Vagina (tissue), 2 donors: ENCODE data around the gene ADAP1. TPM values are rescaled to one million over a fixed set of nuclear protein-coding genes. Genes with fewer than 3 reads are reported as not detected.
A peak's percentile ranks its signal among the peaks of the same experiment; 100 is the strongest.

ENCODE experiments used
- DNase-seq, 2 donors: peaks; one replicate each; pipeline ENCODE4 v3.0.0-alpha.2; 2017; ENCODE audit errors: extremely low spot score in 2 of 2
- H3K27ac ChIP-seq: fragments of 200-600 bp; sonication (generic); one replicate; pipeline ENCODE4 v1.5.1; 2019
- H3K27me3 ChIP-seq: fragments of 200-600 bp; sonication (generic); one replicate; pipeline ENCODE4 v1.5.1; 2019
- H3K36me3 ChIP-seq, 2 donors: fragments of 200-600 bp; sonication (generic); one replicate each; pipeline ENCODE4 v1.5.1; 2017 to 2019
- H3K4me1 ChIP-seq: fragments of 200-600 bp; sonication (generic); one replicate; pipeline ENCODE4 v1.5.1; 2019
- H3K4me3 ChIP-seq, 2 donors: fragments of 200-600 bp; sonication (generic); 1 replicate in 1 of 2; 2 replicates in 1 of 2; pipeline ENCODE4 v1.5.1; 2016 to 2019
- H3K9me3 ChIP-seq: fragments of 200-600 bp; sonication (generic); one replicate; pipeline ENCODE4 v1.5.1; 2019
- POLR2A ChIP-seq, 2 donors: fragments of 450-650 bp; IDR thresholded peaks; one replicate each; pipeline ENCODE4 v1.6.1; 2017; ENCODE audit warnings: antibody characterized with exemption in 2 of 2, mild to moderate bottlenecking in 2 of 2, moderate library complexity in 2 of 2
- POLR2AphosphoS5 ChIP-seq, 2 donors: sonication (generic); formaldehyde crosslinking; IDR thresholded peaks; one replicate each; pipeline ENCODE4 v1.9.0; 2017; ENCODE audit warnings: antibody characterized with exemption in 2 of 2, mild to moderate bottlenecking in 2 of 2, low read depth in 1 of 2; ENCODE audit not compliant: insufficient read depth in 1 of 2
- intact Hi-C: fragments of 100-400 bp; cut with DNase I; formaldehyde crosslinking; loops from one replicate; pipeline ENCODE4 v1.15.1; 2023
- total RNA-seq: library from RNA; depleted of rRNA; stranded (reverse); fragments of >200 nt; gene quantifications from one replicate; pipeline ENCODE4 v1.2.3, GENCODE V29; 2016
- TF ChIP-seq, protein P1 (sequence below), 3 experiments: fragments of 450-650 bp in 2 of 3; fragments of 200-600 bp in 1 of 3; sonication (generic) in 1 of 3; IDR thresholded peaks; one replicate each; pipeline ENCODE4 v1.5.1; 2017 to 2019; ENCODE audit warnings: antibody characterized with exemption in 3 of 3, mild to moderate bottlenecking in 2 of 3, moderate library complexity in 2 of 3

ADAP1 gene
- total RNA-seq, 1 donor from 2014 or later = 4.2 TPM

DNA sequence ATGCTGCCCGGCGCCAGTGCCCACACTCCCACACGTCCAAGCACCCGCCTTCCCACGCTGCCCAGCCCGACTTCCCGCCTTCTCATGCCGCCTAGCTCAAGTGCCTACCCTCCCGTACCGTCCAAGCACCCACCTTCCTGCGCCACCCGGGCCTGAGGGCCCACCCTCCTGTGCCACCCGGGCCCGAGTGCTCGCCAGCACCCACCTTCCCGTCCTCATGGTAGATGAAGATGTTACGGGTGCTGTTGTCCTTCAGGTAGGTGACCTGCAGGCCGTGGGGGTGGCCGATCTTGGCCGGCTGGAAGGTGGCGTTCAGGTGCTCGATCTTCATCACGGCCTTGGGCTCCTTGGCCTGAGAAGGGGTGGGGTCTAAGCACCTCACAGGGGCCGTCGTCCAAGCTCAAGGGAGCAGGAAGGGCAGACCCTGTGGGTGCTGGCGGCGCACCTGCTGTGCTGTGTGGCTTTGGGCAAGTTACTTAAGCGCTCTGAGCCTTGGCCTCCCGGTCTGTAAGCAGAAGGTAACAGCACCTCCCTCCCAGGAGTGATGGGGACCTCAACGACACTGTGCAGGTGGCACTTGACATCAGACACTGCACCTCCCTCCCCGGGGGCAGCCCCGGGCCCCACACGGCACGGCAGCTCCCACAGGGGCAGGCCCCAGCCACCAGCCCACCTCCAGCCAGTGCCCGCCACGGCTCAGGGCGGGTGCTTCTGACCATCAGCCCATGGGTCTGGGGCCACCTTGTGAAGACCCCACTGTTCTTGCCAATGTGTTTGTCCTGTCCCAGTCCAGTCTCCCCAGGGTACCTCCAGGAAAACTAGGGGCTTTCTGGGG is 50.3 kb downstream of the ADAP1 start:
- Histone ChIP-seq H3K27ac (peak overlapping the region; percentile 57), H3K9me3 (no peaks in the 10 kb centered on the region), H3K27me3 (no peaks in the 10 kb centered on the region), H3K4me1 (peaks cover 25% of the 10 kb centered on the region), H3K36me3 (no peaks in the 10 kb centered on the region), H3K4me3 (no peak overlapping the region)
- intact Hi-C loops = no loop called here
- no peak for DNase-seq
- TF ChIP-seq, protein P1, sequence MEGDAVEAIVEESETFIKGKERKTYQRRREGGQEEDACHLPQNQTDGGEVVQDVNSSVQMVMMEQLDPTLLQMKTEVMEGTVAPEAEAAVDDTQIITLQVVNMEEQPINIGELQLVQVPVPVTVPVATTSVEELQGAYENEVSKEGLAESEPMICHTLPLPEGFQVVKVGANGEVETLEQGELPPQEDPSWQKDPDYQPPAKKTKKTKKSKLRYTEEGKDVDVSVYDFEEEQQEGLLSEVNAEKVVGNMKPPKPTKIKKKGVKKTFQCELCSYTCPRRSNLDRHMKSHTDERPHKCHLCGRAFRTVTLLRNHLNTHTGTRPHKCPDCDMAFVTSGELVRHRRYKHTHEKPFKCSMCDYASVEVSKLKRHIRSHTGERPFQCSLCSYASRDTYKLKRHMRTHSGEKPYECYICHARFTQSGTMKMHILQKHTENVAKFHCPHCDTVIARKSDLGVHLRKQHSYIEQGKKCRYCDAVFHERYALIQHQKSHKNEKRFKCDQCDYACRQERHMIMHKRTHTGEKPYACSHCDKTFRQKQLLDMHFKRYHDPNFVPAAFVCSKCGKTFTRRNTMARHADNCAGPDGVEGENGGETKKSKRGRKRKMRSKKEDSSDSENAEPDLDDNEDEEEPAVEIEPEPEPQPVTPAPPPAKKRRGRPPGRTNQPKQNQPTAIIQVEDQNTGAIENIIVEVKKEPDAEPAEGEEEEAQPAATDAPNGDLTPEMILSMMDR (IDR thresholded peaks at IDR 0.05) = no peak
- TF ChIP-seq POLR2A (IDR thresholded peaks at IDR 0.05) = no peak
- TF ChIP-seq POLR2AphosphoS5 (IDR thresholded peaks at IDR 0.05; ENCODE audit: insufficient read depth in 1 of 2, low read depth in 1 of 2) = no peak

DNA sequence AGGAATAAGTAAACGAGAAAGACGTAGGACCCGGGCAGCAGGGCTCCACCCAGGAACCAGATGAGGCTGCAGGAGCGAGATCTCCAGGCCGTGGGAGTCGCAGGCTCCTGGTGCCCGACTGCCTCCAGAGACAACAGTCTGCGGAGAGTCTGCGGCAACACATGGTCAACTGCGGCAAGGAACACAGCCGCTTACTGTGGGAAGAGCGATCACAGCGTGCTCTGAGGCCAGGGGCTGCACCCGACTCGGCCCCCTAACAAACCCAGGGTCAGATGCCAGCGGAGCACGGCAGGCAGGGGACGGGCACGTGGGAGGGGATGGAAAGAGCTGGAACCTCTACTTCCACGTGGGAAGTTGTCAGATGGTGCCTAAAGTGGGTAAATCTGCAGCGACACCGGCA is 51.5 kb downstream of the ADAP1 start:
- TF ChIP-seq, protein P1 (IDR thresholded peaks at IDR 0.05) = no peak
- TF ChIP-seq POLR2AphosphoS5 (IDR thresholded peaks at IDR 0.05; ENCODE audit: insufficient read depth in 1 of 2, low read depth in 1 of 2) (no peak), POLR2A (IDR thresholded peaks at IDR 0.05) (no peak)
- DNase-seq = no peak
- Histone ChIP-seq H3K9me3 (no peaks in the 10 kb centered on the region), H3K36me3 (no peaks in the 10 kb centered on the region), H3K4me1 (peaks cover 17% of the 10 kb centered on the region), H3K4me3 (no peak overlapping the region), H3K27me3 (no peaks in the 10 kb centered on the region), H3K27ac (no peak overlapping the region)
- intact Hi-C loops = no loop called here

DNA sequence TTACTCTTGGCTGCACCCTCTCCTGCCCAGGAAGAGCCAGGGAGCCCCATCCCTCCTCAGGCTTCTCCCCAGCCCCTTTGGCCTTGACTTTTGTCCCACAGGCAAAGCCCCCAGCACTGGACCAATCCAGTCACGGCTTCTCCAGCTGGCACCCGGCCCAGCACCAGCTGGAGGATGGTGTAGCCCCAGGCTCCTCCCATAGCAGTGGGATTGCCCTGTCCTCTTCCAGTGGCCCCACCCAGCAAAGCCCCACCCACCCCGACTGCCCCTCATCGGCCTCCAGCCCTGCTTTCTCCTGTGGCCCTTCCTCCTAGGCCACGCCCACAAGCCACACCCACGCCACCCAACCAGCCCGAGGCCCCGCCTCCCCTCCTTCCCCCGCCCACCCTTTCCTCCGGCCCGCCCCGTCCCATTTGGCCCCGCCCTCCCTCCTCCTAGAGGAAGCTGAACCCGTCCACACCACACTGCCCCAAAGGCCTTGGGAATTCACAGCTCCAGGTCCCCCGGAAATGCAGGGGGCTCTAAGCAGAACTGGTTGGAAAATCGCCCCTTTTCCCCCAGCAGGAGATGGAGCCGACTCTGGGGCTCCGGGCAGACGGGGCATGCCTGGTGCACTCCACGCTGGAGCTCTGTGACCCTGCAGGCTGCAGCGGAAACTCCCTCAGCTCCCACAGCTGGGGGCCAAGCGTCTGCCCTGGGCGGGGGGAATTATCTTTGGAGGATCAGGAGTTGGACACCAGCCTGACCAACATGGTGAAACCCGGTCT is 52.9 kb downstream of the ADAP1 start:
- no peak overlapping the region for H3K27ac ChIP-seq
- H3K36me3 ChIP-seq = peaks cover 0 to 7% of the 10 kb centered on the region in 2 donors
- TF ChIP-seq POLR2AphosphoS5 (IDR thresholded peaks at IDR 0.05; ENCODE audit: insufficient read depth in 1 of 2, low read depth in 1 of 2) = no peak
- TF ChIP-seq, protein P1 (IDR thresholded peaks at IDR 0.05) = no peak
- TF ChIP-seq POLR2A (IDR thresholded peaks at IDR 0.05) = no peak
- no peaks in the 10 kb centered on the region for H3K27me3 ChIP-seq
- DNase-seq = no peak
- intact Hi-C loops = no loop called here
- no peak overlapping the region for H3K4me3 ChIP-seq
- peaks cover 17% of the 10 kb centered on the region for H3K4me1 ChIP-seq
- H3K9me3 ChIP-seq = no peaks in the 10 kb centered on the region

DNA sequence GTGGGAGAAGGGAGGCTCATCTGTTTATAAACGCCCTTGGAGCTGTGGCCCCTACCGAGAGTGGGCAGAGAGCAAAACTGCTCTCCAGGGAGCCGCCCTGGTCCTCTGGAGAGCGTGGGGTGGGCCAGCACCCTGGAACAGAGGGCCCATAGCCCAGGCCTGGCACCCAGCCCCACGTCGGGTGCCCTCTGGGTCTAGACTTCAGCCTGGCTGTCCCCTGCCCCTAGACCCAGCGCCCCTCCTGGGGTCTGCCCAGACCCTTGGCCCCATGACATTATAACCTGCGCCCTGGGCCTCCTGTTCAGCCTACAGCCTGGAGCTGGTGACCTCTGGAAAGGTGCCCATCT is 53.5 kb downstream of the ADAP1 start:
- intact Hi-C loops = no loop called here
- no peak for TF ChIP-seq POLR2A (IDR thresholded peaks at IDR 0.05)
- no peak for TF ChIP-seq POLR2AphosphoS5 (IDR thresholded peaks at IDR 0.05; ENCODE audit: insufficient read depth in 1 of 2, low read depth in 1 of 2)
- TF ChIP-seq, protein P1 (IDR thresholded peaks at IDR 0.05) = no peak
- no peak overlapping the region for H3K27ac ChIP-seq
- peaks cover 17% of the 10 kb centered on the region for H3K4me1 ChIP-seq
- DNase-seq = no peak
- H3K36me3 ChIP-seq = peaks cover 0 to 12% of the 10 kb centered on the region in 2 donors
- no peaks in the 10 kb centered on the region for H3K9me3 ChIP-seq
- no peak overlapping the region for H3K4me3 ChIP-seq
- no peaks in the 10 kb centered on the region for H3K27me3 ChIP-seq
